ENCODE results near the gene COX17. TPM values are rescaled to one million over a fixed set of nuclear protein-coding genes. Genes with fewer than 3 reads are reported as not detected.

The COX17 gene
- total RNA-seq, 4 donors from 2014 or later: 16.2 to 43.1 (median 29.9) TPM

DNA sequence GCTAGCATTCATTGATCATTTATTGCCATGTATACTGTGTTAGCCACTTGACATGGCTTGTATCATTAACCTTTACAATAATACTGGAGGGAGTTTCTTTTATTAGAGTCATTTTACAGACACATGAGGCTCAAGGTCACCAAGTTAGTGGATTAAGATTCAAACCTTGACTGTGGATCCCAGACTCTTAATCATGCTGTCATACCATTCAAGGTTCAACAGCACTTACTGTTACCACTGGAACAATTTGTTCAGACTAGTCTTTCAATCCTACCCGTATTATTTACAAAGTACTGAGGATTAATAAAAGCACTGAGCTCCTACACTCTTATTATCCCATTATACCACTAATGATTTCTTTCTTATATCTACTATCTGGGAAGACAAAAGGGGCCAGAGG is 1.2 kb downstream of the COX17 start:
- 38 to 48% methylated on average over 1 of the region's 1 CpG for WGBS, 2 donors
- no peak overlapping the region for H3K4me3 ChIP-seq (ENCODE audit: low read depth, poor library complexity, severe bottlenecking)
- no peak for DNase-seq (ENCODE audit: low spot score in 2 of 2)
- TF ChIP-seq, protein P1, sequence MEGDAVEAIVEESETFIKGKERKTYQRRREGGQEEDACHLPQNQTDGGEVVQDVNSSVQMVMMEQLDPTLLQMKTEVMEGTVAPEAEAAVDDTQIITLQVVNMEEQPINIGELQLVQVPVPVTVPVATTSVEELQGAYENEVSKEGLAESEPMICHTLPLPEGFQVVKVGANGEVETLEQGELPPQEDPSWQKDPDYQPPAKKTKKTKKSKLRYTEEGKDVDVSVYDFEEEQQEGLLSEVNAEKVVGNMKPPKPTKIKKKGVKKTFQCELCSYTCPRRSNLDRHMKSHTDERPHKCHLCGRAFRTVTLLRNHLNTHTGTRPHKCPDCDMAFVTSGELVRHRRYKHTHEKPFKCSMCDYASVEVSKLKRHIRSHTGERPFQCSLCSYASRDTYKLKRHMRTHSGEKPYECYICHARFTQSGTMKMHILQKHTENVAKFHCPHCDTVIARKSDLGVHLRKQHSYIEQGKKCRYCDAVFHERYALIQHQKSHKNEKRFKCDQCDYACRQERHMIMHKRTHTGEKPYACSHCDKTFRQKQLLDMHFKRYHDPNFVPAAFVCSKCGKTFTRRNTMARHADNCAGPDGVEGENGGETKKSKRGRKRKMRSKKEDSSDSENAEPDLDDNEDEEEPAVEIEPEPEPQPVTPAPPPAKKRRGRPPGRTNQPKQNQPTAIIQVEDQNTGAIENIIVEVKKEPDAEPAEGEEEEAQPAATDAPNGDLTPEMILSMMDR (IDR thresholded peaks at IDR 0.05): no peak
- no peak for TF ChIP-seq POLR2A (IDR thresholded peaks at IDR 0.05)
- intact Hi-C loops (cut with DNase I; ENCODE audit: low total_unique reads): no loop called here

DNA sequence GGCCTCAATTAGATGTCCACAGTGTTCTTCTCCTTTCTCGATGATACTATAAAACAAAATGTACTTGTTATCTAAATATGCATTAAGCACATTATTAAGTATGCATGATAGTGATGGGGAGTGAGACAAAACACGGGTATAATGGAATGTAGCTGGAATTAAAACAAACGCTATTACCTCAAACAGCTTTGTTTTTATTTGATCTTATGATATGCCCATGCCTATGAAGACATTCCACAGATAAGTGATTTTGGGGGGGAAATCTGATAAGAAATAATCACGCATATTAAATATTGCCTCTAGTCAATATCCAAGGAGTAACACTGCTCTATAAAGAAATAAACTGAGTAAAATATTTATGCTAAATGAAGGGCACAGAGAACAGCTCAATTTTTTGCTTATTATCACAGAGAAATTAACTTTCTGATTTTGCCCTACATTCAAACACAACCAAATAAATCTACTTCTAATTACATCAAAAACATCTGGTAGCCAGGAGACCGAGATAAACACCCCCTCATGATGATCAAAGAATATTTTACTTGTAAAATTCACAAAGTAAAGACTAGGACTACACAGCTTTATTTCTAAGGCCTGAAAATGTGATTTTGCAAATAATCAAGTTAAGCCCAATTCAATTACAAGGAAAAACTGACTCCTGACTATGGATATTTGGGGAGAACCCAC is 1.9 kb downstream of the COX17 start:
- intact Hi-C loops (cut with DNase I; ENCODE audit: low total_unique reads): no loop called here
- DNase-seq (ENCODE audit: low spot score in 2 of 2): no peak
- H3K4me3 ChIP-seq (ENCODE audit: low read depth, poor library complexity, severe bottlenecking): no peak overlapping the region
- no peak for TF ChIP-seq POLR2A (IDR thresholded peaks at IDR 0.05)
- TF ChIP-seq, protein P1 (IDR thresholded peaks at IDR 0.05): no peak
- WGBS, 2 donors: 78 to 82% methylated on average over 5 of the region's 5 CpGs

DNA sequence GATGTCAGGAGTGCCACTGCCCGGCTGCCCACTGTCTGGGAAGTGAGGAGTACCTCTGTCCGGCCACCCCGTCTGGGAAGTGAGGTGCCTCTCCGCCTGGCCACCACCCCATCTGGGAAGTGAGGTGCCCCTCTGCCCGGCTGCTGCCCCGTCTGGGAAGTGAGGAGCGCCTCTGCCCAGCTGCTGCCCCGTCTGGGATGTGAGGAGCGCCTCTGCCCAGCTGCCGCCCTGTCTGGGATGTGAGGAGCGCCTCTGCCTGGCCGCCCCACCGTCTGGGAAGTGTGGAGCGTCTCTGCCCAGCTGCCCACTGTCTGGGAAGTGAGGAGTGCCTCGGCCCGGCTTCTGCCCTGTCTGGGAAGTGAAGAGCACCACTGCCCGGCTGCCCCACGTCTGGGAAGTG is 3.3 kb downstream of the COX17 start:
- WGBS, 2 donors: 91% methylated on average over 15 of the region's 18 CpGs
- no peak overlapping the region for H3K4me3 ChIP-seq (ENCODE audit: low read depth, poor library complexity, severe bottlenecking)
- no peak for TF ChIP-seq POLR2A (IDR thresholded peaks at IDR 0.05)
- TF ChIP-seq, protein P1 (IDR thresholded peaks at IDR 0.05): no peak
- intact Hi-C loops (cut with DNase I; ENCODE audit: low total_unique reads): no loop called here
- no peak for DNase-seq (ENCODE audit: low spot score in 2 of 2)

DNA sequence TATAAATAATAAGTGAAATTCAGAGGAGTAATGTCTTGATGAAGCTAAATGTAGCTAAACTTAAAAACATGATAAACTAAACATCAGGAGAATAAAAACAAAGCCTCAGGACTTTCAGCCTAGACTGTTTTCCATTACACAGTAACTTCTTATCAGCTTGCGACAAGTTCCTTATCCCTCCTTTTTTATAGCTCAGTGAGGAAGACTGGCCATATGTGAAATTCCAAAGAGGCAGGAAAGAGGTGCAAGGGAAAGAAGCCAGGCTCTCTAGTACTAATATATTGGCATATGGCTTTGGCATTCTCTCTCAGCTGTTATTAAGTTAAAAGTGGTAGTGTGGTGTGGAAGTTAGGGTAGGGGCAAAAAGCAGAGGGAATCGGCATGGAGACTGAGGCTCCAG is 4.4 kb downstream of the COX17 start:
- H3K4me3 ChIP-seq (ENCODE audit: low read depth, poor library complexity, severe bottlenecking): no peak overlapping the region
- TF ChIP-seq POLR2A (IDR thresholded peaks at IDR 0.05): no peak
- TF ChIP-seq, protein P1 (IDR thresholded peaks at IDR 0.05): no peak
- no peak for DNase-seq (ENCODE audit: low spot score in 2 of 2)
- intact Hi-C loops (cut with DNase I; ENCODE audit: low total_unique reads): no loop called here
- 83 to 89% methylated on average over 2 of the region's 2 CpGs for WGBS, 2 donors

DNA sequence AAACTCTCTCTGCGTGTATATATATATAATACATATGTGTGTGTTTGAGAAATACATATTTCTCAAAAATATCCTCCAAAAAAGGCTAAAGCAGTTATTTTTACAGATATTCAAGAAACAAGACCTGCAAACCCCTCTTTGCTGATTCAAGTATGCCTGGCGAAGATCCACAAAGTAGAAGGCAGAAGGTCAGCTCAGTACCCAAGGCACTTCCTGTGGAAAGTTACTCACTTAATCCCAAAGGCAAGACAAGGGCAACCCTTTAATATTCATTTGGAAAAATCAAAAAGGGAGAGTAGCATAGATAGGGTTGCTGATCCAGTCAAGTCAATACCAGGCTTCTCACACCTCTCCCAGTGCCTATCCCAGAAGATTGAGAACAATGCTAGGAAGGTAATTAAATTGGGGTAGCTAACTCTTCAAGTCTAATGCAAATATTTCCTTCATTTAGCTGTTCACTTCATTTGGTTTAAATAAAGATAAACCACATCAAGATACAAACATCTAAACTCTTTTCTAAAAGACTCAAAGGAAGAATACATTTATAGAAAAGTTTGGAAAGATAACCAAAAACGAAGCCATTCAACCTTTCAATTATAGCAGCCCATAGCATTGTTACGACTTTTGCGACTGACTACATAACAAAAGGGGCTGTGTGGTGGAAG is 7.2 kb downstream of the COX17 start:
- WGBS, 2 donors: 88 to 91% methylated on average over 5 of the region's 5 CpGs
- no peak for TF ChIP-seq POLR2A (IDR thresholded peaks at IDR 0.05)
- TF ChIP-seq, protein P1 (IDR thresholded peaks at IDR 0.05): no peak
- DNase-seq (ENCODE audit: low spot score in 2 of 2): no peak
- H3K4me3 ChIP-seq (ENCODE audit: low read depth, poor library complexity, severe bottlenecking): no peak overlapping the region
- intact Hi-C loops (cut with DNase I; ENCODE audit: low total_unique reads): no loop called here

All from lower leg skin (tissue), 4 donors.